ENCODE data around the gene RASAL2. TPM values are rescaled to one million over a fixed set of nuclear protein-coding genes. Genes with fewer than 3 reads are reported as not detected.
A peak's percentile ranks its signal among the peaks of the same experiment; 100 is the strongest.

RASAL2 gene
- total RNA-seq, 1 donor from 2014 or later, result 12.4 TPM

- TF ChIP-seq CTCF (IDR thresholded peaks at IDR 0.05; ENCODE audit: insufficient read depth, low read length, severe bottlenecking), result no peak
- DNase-seq (ENCODE audit: low read depth), result no peak
- FAIRE-seq, result no peak
- no peaks in the 10 kb centered on the region for H3K36me3 ChIP-seq (ENCODE audit: control insufficient read depth, insufficient read depth, low read length)
- H3K27me3 ChIP-seq (ENCODE audit: control insufficient read depth, insufficient read depth, low read length), result no peaks in the 10 kb centered on the region
- no peak overlapping the region for H3K4me3 ChIP-seq (ENCODE audit: low read depth, low read length)
Measured at GRCh38 chr1:178133239-178133989, 39.5 kb downstream of the RASAL2 start.

- DNase-seq (ENCODE audit: low read depth), result peak; percentile 73
- Histone ChIP-seq H3K27me3 (ENCODE audit: control insufficient read depth, insufficient read depth, low read length) (no peaks in the 10 kb centered on the region), H3K36me3 (ENCODE audit: control insufficient read depth, insufficient read depth, low read length) (no peaks in the 10 kb centered on the region), H3K4me3 (ENCODE audit: low read depth, low read length) (no peak overlapping the region)
- peak; percentile 58 for FAIRE-seq
- TF ChIP-seq CTCF (IDR thresholded peaks at IDR 0.05; ENCODE audit: insufficient read depth, low read length, severe bottlenecking), result no peak
Measured at GRCh38 chr1:178134061-178134460, 40.2 kb downstream of the RASAL2 start.

GRCh38 chr1:178137238-178137637 lies 43.3 kb downstream of the RASAL2 start:
- Histone ChIP-seq H3K4me3 (ENCODE audit: low read depth, low read length) (no peak overlapping the region), H3K36me3 (ENCODE audit: control insufficient read depth, insufficient read depth, low read length) (no peaks in the 10 kb centered on the region), H3K27me3 (ENCODE audit: control insufficient read depth, insufficient read depth, low read length) (no peaks in the 10 kb centered on the region)
- TF ChIP-seq CTCF (IDR thresholded peaks at IDR 0.05; ENCODE audit: insufficient read depth, low read length, severe bottlenecking), result no peak
- DNase-seq (ENCODE audit: low read depth) (no peak), FAIRE-seq (no peak)

- no peak for TF ChIP-seq CTCF (IDR thresholded peaks at IDR 0.05; ENCODE audit: insufficient read depth, low read length, severe bottlenecking)
- DNase-seq (ENCODE audit: low read depth) (no peak), FAIRE-seq (no peak)
- Histone ChIP-seq H3K36me3 (ENCODE audit: control insufficient read depth, insufficient read depth, low read length) (no peaks in the 10 kb centered on the region), H3K27me3 (ENCODE audit: control insufficient read depth, insufficient read depth, low read length) (no peaks in the 10 kb centered on the region), H3K4me3 (ENCODE audit: low read depth, low read length) (no peak overlapping the region)
Measured at GRCh38 chr1:178142806-178143205, 48.9 kb downstream of the RASAL2 start.

- H3K27me3 ChIP-seq (ENCODE audit: control insufficient read depth, insufficient read depth, low read length), result no peaks in the 10 kb centered on the region
- TF ChIP-seq CTCF (IDR thresholded peaks at IDR 0.05; ENCODE audit: insufficient read depth, low read length, severe bottlenecking), result no peak
Measured at GRCh38 chr1:178143730-178144690, 50.1 kb downstream of the RASAL2 start.

More at GRCh38 chr1:178143730-178144690, 50.1 kb downstream of the RASAL2 start:
- H3K36me3 ChIP-seq (ENCODE audit: control insufficient read depth, insufficient read depth, low read length), result no peaks in the 10 kb centered on the region
- DNase-seq (ENCODE audit: low read depth), result peak; percentile 78
- no peak for FAIRE-seq
- H3K4me3 ChIP-seq (ENCODE audit: low read depth, low read length), result no peak overlapping the region
